GM19239 (cell line): ENCODE results near the gene ZNF473.

ENCODE experiments used
- DNase-seq: peaks from one replicate; pipeline ENCODE4 v3.0.0; 2011; ENCODE audit warnings: low spot score; ENCODE audit not compliant: insufficient read length
- FAIRE-seq: peaks from 2 replicates; lab custom pipeline; 2011; peaks lifted over from hg19 to GRCh38; lab: Jason Lieb, UNC

Gene ZNF473

GRCh38 chr19:50025794-50026549 lies at the start of gene ZNF473:
Gene ZNF473, plus strand, starts transcription at chr19:50026005. Its CDS starts 5,078 bp downstream, at chr19:50031083.
- FAIRE-seq (no peak), DNase-seq (peak; percentile 80)

GRCh38 chr19:49976496-49976895 lies 49.3 kb upstream of the ZNF473 start:
- DNase-seq (no peak), FAIRE-seq (no peak)

GRCh38 chr19:49977076-49977475 lies 48.7 kb upstream of the ZNF473 start:
- no peak for DNase-seq
- FAIRE-seq, result no peak

- no peak for FAIRE-seq
Measured at GRCh38 chr19:49977881-49978280, 47.9 kb upstream of the ZNF473 start.

GRCh38 chr19:49978324-49978723 lies 47.5 kb upstream of the ZNF473 start:
- DNase-seq (no peak), FAIRE-seq (no peak)

More at GRCh38 chr19:49977881-49978280, 47.9 kb upstream of the ZNF473 start:
- no peak for DNase-seq

GRCh38 chr19:49981603-49982593 lies 43.9 kb upstream of the ZNF473 start:
- FAIRE-seq, result no peak
- DNase-seq, result no peak

- peak; percentile 64 for DNase-seq
- peak; percentile 70 for FAIRE-seq
Measured at GRCh38 chr19:49983645-49984229, 42.1 kb upstream of the ZNF473 start.

- no peak for FAIRE-seq
- DNase-seq, result no peak
Measured at GRCh38 chr19:49984491-49984890, 41.3 kb upstream of the ZNF473 start.

- DNase-seq, result no peak
- no peak for FAIRE-seq
Measured at GRCh38 chr19:49985871-49986270, 39.9 kb upstream of the ZNF473 start.

- no peak for FAIRE-seq
- DNase-seq, result no peak
Measured at GRCh38 chr19:49986354-49986753, 39.5 kb upstream of the ZNF473 start.

GRCh38 chr19:49987159-49987698 lies 38.6 kb upstream of the ZNF473 start:
- DNase-seq (peak; percentile 42), FAIRE-seq (peak; percentile 83)

- DNase-seq (no peak), FAIRE-seq (no peak)
Measured at GRCh38 chr19:49988007-49988406, 37.8 kb upstream of the ZNF473 start.

GRCh38 chr19:49988433-49988832 lies 37.4 kb upstream of the ZNF473 start:
- FAIRE-seq, result no peak

GRCh38 chr19:49997709-49998108 lies 28.1 kb upstream of the ZNF473 start:
- DNase-seq (peak; percentile 50), FAIRE-seq (peak; percentile 73)

More at GRCh38 chr19:49988433-49988832, 37.4 kb upstream of the ZNF473 start:
- no peak for DNase-seq

GRCh38 chr19:49999371-50000010 lies 26.3 kb upstream of the ZNF473 start:
- DNase-seq, result no peak
- no peak for FAIRE-seq

- FAIRE-seq, result no peak
- DNase-seq, result no peak
Measured at GRCh38 chr19:50000038-50000840, 25.6 kb upstream of the ZNF473 start.

GRCh38 chr19:50000841-50001557 lies 24.8 kb upstream of the ZNF473 start:
- no peak for FAIRE-seq
- DNase-seq, result no peak

GRCh38 chr19:50001775-50002174 lies 24.0 kb upstream of the ZNF473 start:
- FAIRE-seq (no peak), DNase-seq (no peak)
